Measurements from ENCODE around the gene S100A16. TPM values are rescaled to one million over a fixed set of nuclear protein-coding genes. Genes with fewer than 3 reads are reported as not detected.
A peak's percentile ranks its signal among the peaks of the same experiment; 100 is the strongest.

The S100A16 gene
- total and polyA plus RNA-seq, 9 of the 15 experiments (the other 6 are each of a cell fraction or from before 2014, with no cell fraction given): 1.6 to 6.9 (median 4.3) TPM

DNA sequence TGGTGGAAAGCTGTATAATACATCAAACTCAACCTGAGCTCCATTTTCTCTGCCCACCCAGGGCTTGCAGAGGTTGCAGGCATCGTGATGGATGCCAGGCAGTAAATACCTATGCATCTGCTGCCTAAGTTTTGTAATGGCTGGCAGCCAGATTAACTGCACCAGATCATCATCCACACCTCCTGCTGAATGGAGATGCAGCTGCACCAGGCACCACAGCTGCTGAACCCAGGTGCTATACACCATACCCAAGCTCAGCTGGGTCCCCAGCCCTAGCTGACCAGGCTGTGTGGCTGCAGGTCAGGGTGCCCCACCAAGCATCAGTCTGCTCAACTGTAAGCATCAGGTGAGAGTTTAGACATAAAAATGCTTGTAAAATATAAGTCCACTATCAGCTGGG lies 38.8 kb upstream of the S100A16 start (continued):
- TF ChIP-seq ARID1B (IDR thresholded peaks at IDR 0.05): no peak
- TF ChIP-seq RBM14 (IDR thresholded peaks at IDR 0.05; ENCODE audit: borderline replicate concordance, insufficient read depth, low read depth, low read length): no peak
- TF ChIP-seq STAT5B (CRISPR knock-in tag; IDR thresholded peaks at IDR 0.05): no peak
- no peak for TF ChIP-seq RAD51 (IDR thresholded peaks at IDR 0.05; ENCODE audit: borderline replicate concordance, low read depth)
- no peak for TF ChIP-seq E4F1 (CRISPR knock-in tag; IDR thresholded peaks at IDR 0.05; ENCODE audit: borderline replicate concordance)

- intact Hi-C loops (cut with micrococcal nuclease): no loop called here
- peak overlapping the region in 1 of 2 experiments; percentile 31; a peak in 1 of 4 replicates for H3K9ac ChIP-seq (ENCODE audit: insufficient read depth in 1 of 2, low read depth in 2 of 2, low read length in 2 of 2)
- ATAC-seq: no peak
- H3K9me1 ChIP-seq (ENCODE audit: control insufficient read depth, insufficient read depth, low read length): no peaks in the 10 kb centered on the region
- FAIRE-seq: no peak
- H3K27me3 ChIP-seq (ENCODE audit: control insufficient read depth in 2 of 2, insufficient read depth in 2 of 2, low read length in 2 of 2): no peaks in the 10 kb centered on the region
- 65% methylated on average over 2 of the region's 2 CpGs for WGBS (ENCODE audit: insufficient coverage, low coverage, missing lambda C conversion rate)
- no peak overlapping the region for H3K4me2 ChIP-seq (ENCODE audit: insufficient read depth, low read length)
- no peaks in the 10 kb centered on the region for H3K9me3 ChIP-seq (replicated peaks; ENCODE audit: control insufficient read depth, insufficient read depth, low read depth, low read length)
- no peak overlapping the region for H3K4me3 ChIP-seq
- ChIA-PET CTCF (ENCODE audit: low intra/inter-chr PET ratio) (no interaction called here), POLR2A (interaction anchor here (0.6 to 14.7 kb wide), 9 partner anchors 11 to 336 kb away, joined by 3 to 205 read pairs (median 4); partner anchors contain the start of genes CHTOP, RAB13, S100A1 and S100A13)
- no peak overlapping the region for H3K27ac ChIP-seq (ENCODE audit: extremely low read depth, low read depth, low read length)
- H3K36me3 ChIP-seq (ENCODE audit: control insufficient read depth, insufficient read depth, low read length): peaks cover 23% of the 10 kb centered on the region
- peaks cover 14% of the 10 kb centered on the region in 2 experiments for H3K4me1 ChIP-seq (replicated peaks in 1 of 2; ENCODE audit: control insufficient read depth in 2 of 2, insufficient read depth in 2 of 2, low read length in 2 of 2)
- H4K20me1 ChIP-seq (replicated peaks; ENCODE audit: control insufficient read depth, insufficient read depth, low read length): no peaks in the 10 kb centered on the region
- no peak overlapping the region for H2AFZ ChIP-seq (ENCODE audit: low read depth, low read length)
- DNase-seq (ENCODE audit: extremely low read depth in 1 of 4, low spot score in 3 of 4): no peak
- BruUV-seq (replicated peaks): no TSS peak
- no peaks in the 10 kb centered on the region for H3K79me2 ChIP-seq (ENCODE audit: control insufficient read depth, insufficient read depth, low read length)
- in situ Hi-C loops (cut with MboI): no loop called here
- TF ChIP-seq ZNF263 (CRISPR knock-in tag; IDR thresholded peaks at IDR 0.05; ENCODE audit: borderline replicate concordance) (no peak), ZNF311 (CRISPR knock-in tag; IDR thresholded peaks at IDR 0.05) (no peak), ELF4 (CRISPR knock-in tag; IDR thresholded peaks at IDR 0.05) (no peak), ZBTB17 (CRISPR knock-in tag; IDR thresholded peaks at IDR 0.05) (no peak), LEF1 (IDR thresholded peaks at IDR 0.05) (no peak), ZNF584 (CRISPR knock-in tag; IDR thresholded peaks at IDR 0.05; ENCODE audit: low read depth) (no peak), MYC (IDR thresholded peaks at IDR 0.05; ENCODE audit: low read depth, low read length) (no peak), MYC (CRISPR knock-in tag; IDR thresholded peaks at IDR 0.05; ENCODE audit: borderline replicate concordance, low read depth) (no peak)
- TF ChIP-seq, protein P1, sequence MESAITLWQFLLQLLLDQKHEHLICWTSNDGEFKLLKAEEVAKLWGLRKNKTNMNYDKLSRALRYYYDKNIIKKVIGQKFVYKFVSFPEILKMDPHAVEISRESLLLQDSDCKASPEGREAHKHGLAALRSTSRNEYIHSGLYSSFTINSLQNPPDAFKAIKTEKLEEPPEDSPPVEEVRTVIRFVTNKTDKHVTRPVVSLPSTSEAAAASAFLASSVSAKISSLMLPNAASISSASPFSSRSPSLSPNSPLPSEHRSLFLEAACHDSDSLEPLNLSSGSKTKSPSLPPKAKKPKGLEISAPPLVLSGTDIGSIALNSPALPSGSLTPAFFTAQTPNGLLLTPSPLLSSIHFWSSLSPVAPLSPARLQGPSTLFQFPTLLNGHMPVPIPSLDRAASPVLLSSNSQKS (CRISPR knock-in tag; IDR thresholded peaks at IDR 0.05): no peak
- TF ChIP-seq, protein P2, sequence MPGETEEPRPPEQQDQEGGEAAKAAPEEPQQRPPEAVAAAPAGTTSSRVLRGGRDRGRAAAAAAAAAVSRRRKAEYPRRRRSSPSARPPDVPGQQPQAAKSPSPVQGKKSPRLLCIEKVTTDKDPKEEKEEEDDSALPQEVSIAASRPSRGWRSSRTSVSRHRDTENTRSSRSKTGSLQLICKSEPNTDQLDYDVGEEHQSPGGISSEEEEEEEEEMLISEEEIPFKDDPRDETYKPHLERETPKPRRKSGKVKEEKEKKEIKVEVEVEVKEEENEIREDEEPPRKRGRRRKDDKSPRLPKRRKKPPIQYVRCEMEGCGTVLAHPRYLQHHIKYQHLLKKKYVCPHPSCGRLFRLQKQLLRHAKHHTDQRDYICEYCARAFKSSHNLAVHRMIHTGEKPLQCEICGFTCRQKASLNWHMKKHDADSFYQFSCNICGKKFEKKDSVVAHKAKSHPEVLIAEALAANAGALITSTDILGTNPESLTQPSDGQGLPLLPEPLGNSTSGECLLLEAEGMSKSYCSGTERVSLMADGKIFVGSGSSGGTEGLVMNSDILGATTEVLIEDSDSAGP (CRISPR knock-in tag; IDR thresholded peaks at IDR 0.05): 0 out of 2 replicates have a peak, but pooled peaks have one; percentile 33
Observed at GRCh38 chr1:153649863-153650235, 36.9 kb upstream of the S100A16 start.

All from K562 (cell line).